H1 (cell line): Measurements from ENCODE around the gene HSD17B3. TPM values are rescaled to one million over a fixed set of nuclear protein-coding genes. Genes with fewer than 3 reads are reported as not detected.

Source experiments
- CTCF ChIA-PET: fragments of 300-600 bp; sonication (Branson Sonifier 250); formaldehyde crosslinking; loops from one replicate; lab custom pipeline; 2021; ENCODE audit not compliant: partially characterized antibody; lab: Charles Lee
- POLR2A ChIA-PET: fragments of 300-600 bp; sonication (Branson Sonifier 250); formaldehyde crosslinking; loops from one replicate; lab custom pipeline; 2021; ENCODE audit warnings: inconsistent platforms; ENCODE audit not compliant: partially characterized antibody; lab: Charles Lee
- DNase-seq, 2 experiments: peaks; one replicate each; pipeline versions ENCODE4 v3.0.0 to v3.0.0-alpha.2; 2010 to 2022; ENCODE audit warnings: low spot score in 2 of 2, low read depth in 1 of 2, mixed read lengths in 1 of 2
- FAIRE-seq: peaks from 2 replicates; lab custom pipeline; 2011; peaks lifted over from hg19 to GRCh38; lab: Jason Lieb, UNC
- H2AFZ ChIP-seq: 2 replicates; pipeline ENCODE4 v1.8.1; 2012; ENCODE audit warnings: low read length, inconsistent platforms
- H2AK5ac ChIP-seq: 2 replicates; pipeline ENCODE4 v1.6.1; 2013; ENCODE audit warnings: low read depth, low read length
- H2BK120ac ChIP-seq: replicated peaks from 2 replicates; pipeline ENCODE3; 2013; ENCODE audit warnings: low read depth, low read length, inconsistent platforms
- H2BK12ac ChIP-seq: 2 replicates; pipeline ENCODE4 v1.6.1; 2013; ENCODE audit warnings: low read depth, low read length
- H2BK15ac ChIP-seq: 2 replicates; pipeline ENCODE4 v1.6.1; 2013; ENCODE audit warnings: low read length
- H2BK20ac ChIP-seq: 2 replicates; pipeline ENCODE4 v1.6.1; 2013; ENCODE audit warnings: low read length
- H2BK5ac ChIP-seq: 2 replicates; pipeline ENCODE4 v1.6.1; 2013; ENCODE audit warnings: low read depth, low read length
- H3K14ac ChIP-seq: 2 replicates; pipeline ENCODE4 v1.6.1; 2013; ENCODE audit warnings: inconsistent platforms; ENCODE audit not compliant: insufficient read length
- H3K18ac ChIP-seq: 2 replicates; pipeline ENCODE4 v1.6.1; 2013; ENCODE audit warnings: low read length; ENCODE audit errors: extremely low read depth
- H3K23ac ChIP-seq: 2 replicates; pipeline ENCODE4 v1.6.1; 2013; ENCODE audit warnings: inconsistent platforms; ENCODE audit not compliant: insufficient read length
- H3K23me2 ChIP-seq: 2 replicates; pipeline ENCODE4 v1.6.1; 2013; ENCODE audit warnings: low read depth, low read length
- H3K27ac ChIP-seq: 2 replicates; pipeline ENCODE4 v1.6.1; 2011; ENCODE audit warnings: low read depth, low read length, inconsistent platforms
- H3K27me3 ChIP-seq, 4 experiments: replicated peaks in 1 of 4; 1 replicate in 1 of 4; 2 replicates in 3 of 4; pipeline versions ENCODE4 v1.6.1 to v1.8.1; 2011 to 2013; ENCODE audit warnings: low read length in 3 of 4, mild to moderate bottlenecking in 3 of 4, inconsistent platforms in 2 of 4, mixed read lengths in 2 of 4, moderate library complexity in 1 of 4; ENCODE audit not compliant: control insufficient read depth in 3 of 4, insufficient read depth in 3 of 4; ENCODE audit errors: extremely low read depth in 1 of 4
- H3K36me3 ChIP-seq, 4 experiments: 2 replicates each; pipeline versions ENCODE4 v1.6.1 to v1.8.1; 2011 to 2013; ENCODE audit warnings: mild to moderate bottlenecking in 4 of 4, low read length in 3 of 4, moderate library complexity in 2 of 4, control low read depth in 1 of 4, inconsistent platforms in 1 of 4; ENCODE audit not compliant: insufficient read depth in 4 of 4, control insufficient read depth in 2 of 4
- H3K4ac ChIP-seq: replicated peaks from 2 replicates; pipeline ENCODE3; 2013; ENCODE audit warnings: low read length, low read depth, mixed read lengths, inconsistent platforms; ENCODE audit not compliant: insufficient read length
- H3K4me1 ChIP-seq, 4 experiments: replicated peaks in 1 of 4; 1 replicate in 1 of 4; 2 replicates in 3 of 4; pipeline versions ENCODE4 v1.6.1 to v1.8.1; 2011 to 2013; ENCODE audit warnings: low read length in 3 of 4, inconsistent platforms in 2 of 4, mixed read lengths in 1 of 4; ENCODE audit not compliant: insufficient read depth in 4 of 4, control insufficient read depth in 3 of 4
- H3K4me2 ChIP-seq, 2 experiments: 2 replicates each; pipeline versions ENCODE4 v1.6.1 to v1.8.1; 2011 to 2013; ENCODE audit warnings: low read depth in 2 of 2, low read length in 2 of 2, control low read depth in 1 of 2, inconsistent platforms in 1 of 2, mild to moderate bottlenecking in 1 of 2; ENCODE audit not compliant: insufficient read depth in 1 of 2
- H3K4me3 ChIP-seq, 4 experiments: fragments of 200-600, 300-600 bp in 1 of 4; sonication (generic), shearing (Covaris generic), sonication (Bioruptor Twin) in 1 of 4; 2 replicates each; pipeline versions ENCODE4 v1.5.1 to v1.8.1; 2011 to 2016; ENCODE audit warnings: low read length in 4 of 4, low read depth in 3 of 4, control low read depth in 2 of 4, inconsistent platforms in 2 of 4, mild to moderate bottlenecking in 2 of 4, mixed read lengths in 1 of 4, moderate library complexity in 1 of 4; ENCODE audit not compliant: insufficient read depth in 2 of 4; ENCODE audit errors: extremely low read depth in 1 of 4
- H3K56ac ChIP-seq: replicated peaks from 2 replicates; pipeline ENCODE3; 2013; ENCODE audit warnings: low read depth, mild to moderate bottlenecking, mixed read lengths, low read length, inconsistent platforms; ENCODE audit not compliant: insufficient read length
- H3K79me1 ChIP-seq: 2 replicates; pipeline ENCODE4 v1.6.1; 2013; ENCODE audit warnings: low read depth, low read length, control low read depth
- H3K79me2 ChIP-seq, 2 experiments: 2 replicates each; pipeline versions ENCODE4 v1.6.1 to v1.8.1; 2012 to 2013; ENCODE audit warnings: low read length in 2 of 2, mild to moderate bottlenecking in 2 of 2, inconsistent platforms in 1 of 2; ENCODE audit not compliant: insufficient read depth in 2 of 2, control insufficient read depth in 1 of 2
- H3K9ac ChIP-seq, 4 experiments: replicated peaks in 1 of 4; 1 replicate in 1 of 4; 2 replicates in 3 of 4; pipeline versions ENCODE4 v1.6.1 to v1.8.1; 2011 to 2013; ENCODE audit warnings: low read depth in 3 of 4, low read length in 3 of 4, control low read depth in 2 of 4, mild to moderate bottlenecking in 2 of 4, moderate library complexity in 2 of 4, inconsistent platforms in 1 of 4; ENCODE audit errors: extremely low read depth in 1 of 4
- H3K9me3 ChIP-seq, 2 experiments: 2 replicates each; pipeline versions ENCODE4 v1.6.1 to v1.8.1; 2012 to 2013; ENCODE audit warnings: mild to moderate bottlenecking in 2 of 2, moderate library complexity in 2 of 2, control low read depth in 1 of 2, inconsistent platforms in 1 of 2, low read depth in 1 of 2, low read length in 1 of 2, mixed read lengths in 1 of 2; ENCODE audit not compliant: insufficient read depth in 2 of 2
- H4K20me1 ChIP-seq, 2 experiments: replicated peaks in 1 of 2; 2 replicates each; pipeline versions ENCODE3 to v1.8.1; 2011 to 2013; ENCODE audit warnings: inconsistent platforms in 2 of 2, low read length in 2 of 2, mild to moderate bottlenecking in 1 of 2; ENCODE audit not compliant: insufficient read depth in 2 of 2, control insufficient read depth in 1 of 2
- H4K5ac ChIP-seq: 2 replicates; pipeline ENCODE4 v1.6.1; 2013; ENCODE audit warnings: low read length, low read depth, mixed read lengths, inconsistent platforms; ENCODE audit not compliant: insufficient read length
- H4K8ac ChIP-seq: 2 replicates; pipeline ENCODE4 v1.8.0; 2013; ENCODE audit warnings: mild to moderate bottlenecking, moderate library complexity, low read length, inconsistent platforms; ENCODE audit not compliant: insufficient read depth; ENCODE audit errors: extremely low read depth
- H4K91ac ChIP-seq: replicated peaks from 2 replicates; pipeline ENCODE3; 2013; ENCODE audit warnings: low read length, mixed read lengths, inconsistent platforms; ENCODE audit not compliant: insufficient read length
- BACH1 ChIP-seq: IDR thresholded peaks from 2 replicates; pipeline ENCODE4 v1.6.1; 2012; ENCODE audit warnings: low read length, improper control_type of control experiment
- WGBS, 2 experiments: shearing (Covaris generic) in 1 of 2; methylation state at CpG; one replicate each; pipeline versions ENCODE4 v1.1.6 to v1.1.7; 2013 to 2015; ENCODE audit warnings: low lambda C conversion rate in 2 of 2, mixed read lengths in 2 of 2, inconsistent platforms in 1 of 2, low coverage in 1 of 2, missing lambda C conversion rate in 1 of 2; ENCODE audit not compliant: insufficient replicate concordance in 2 of 2, insufficient coverage in 1 of 2, insufficient read length in 1 of 2; ENCODE audit errors: extremely low coverage in 1 of 2, missing lambda C conversion rate in 1 of 2; 5-methylcytosine and 5-hydroxymethylcytosine counted together
- polyA plus RNA-seq, 7 experiments: library from polyadenylated mRNA; depleted of rRNA in 3 of 7; stranded (reverse) in 5 of 7; unstranded in 2 of 7; fragments of >200 nt in 5 of 7; fragments of 200-250 nt in 2 of 7; gene quantifications; 1 replicate in 5 of 7; 2 replicates in 1 of 7; 4 replicates in 1 of 7; pipeline versions ENCODE4 v1.2.1 to v1.2.3, GENCODE V29; 2011 to 2013; ENCODE audit warnings: missing spikeins in 2 of 7, mixed read lengths in 2 of 7
- total RNA-seq: library from RNA; stranded (reverse); fragmentation: NEBNext Ultra II Directional; extraction: Animal tissue kit (Norgen Biotek cat#: 25700); gene quantifications from 2 replicates; pipeline ENCODE4 v1.2.1, GENCODE V29; 2021

The HSD17B3 gene
- total and polyA plus RNA-seq, 2 of the 8 experiments (the other 6 are each of a cell fraction or from before 2014, with no cell fraction given): not detected

DNA sequence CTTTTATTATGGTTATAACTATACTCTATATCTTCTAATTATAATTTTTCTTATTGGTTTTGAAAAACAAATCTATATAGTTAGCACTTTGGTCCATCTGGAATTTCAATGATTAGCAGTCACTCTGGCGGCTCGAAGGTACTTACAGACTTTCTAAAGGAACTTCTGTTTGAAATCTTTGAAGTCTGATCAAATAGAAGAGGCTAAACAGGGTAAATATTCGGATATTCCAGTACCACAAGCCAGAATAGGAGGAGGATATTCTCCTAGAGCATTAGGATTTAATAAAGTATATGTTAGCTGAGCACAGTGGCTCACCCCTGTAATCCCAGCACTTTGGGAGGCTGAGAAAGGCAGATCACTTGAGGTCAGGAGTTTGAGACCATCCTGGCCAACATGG is 38.7 kb upstream of the HSD17B3 start:
- Histone ChIP-seq H4K20me1 (no peaks in the 10 kb centered on the region), H4K8ac (no peak overlapping the region), H3K79me2 (no peaks in the 10 kb centered on the region), H3K4me2 (no peak overlapping the region), H3K4ac (no peak overlapping the region), H2BK120ac (no peak overlapping the region), H2BK5ac (no peak overlapping the region), H3K27ac (no peak overlapping the region), H3K4me1 (peaks cover 0 to 25% (median 12%) of the 10 kb centered on the region in 4 experiments; a peak in 6 of 7 replicates), H3K36me3 (no peaks in the 10 kb centered on the region), H3K18ac (no peak overlapping the region), H3K9ac (no peak overlapping the region), H3K4me3 (no peak overlapping the region), H3K9me3 (no peaks in the 10 kb centered on the region; a peak in 1 of 4 replicates), H3K79me1 (no peaks in the 10 kb centered on the region), H4K5ac (no peak overlapping the region), H2BK15ac (no peak overlapping the region), H3K23ac (no peak overlapping the region), H3K14ac (no peak overlapping the region), H4K91ac (no peak overlapping the region), H2BK12ac (no peak overlapping the region), H2BK20ac (no peak overlapping the region), H2AK5ac (no peak overlapping the region), H3K23me2 (no peaks in the 10 kb centered on the region), H2AFZ (no peak overlapping the region), H3K27me3 (no peaks in the 10 kb centered on the region), H3K56ac (no peak overlapping the region)
- 93% methylated on average over 3 of the region's 3 CpGs; no CpG with 5 or more reads in 1 of the 2 experiments for whole genome bisulfite sequencing, 2 experiments
- ChIA-PET CTCF (interaction anchor here (0.7 to 1.2 kb wide), 2 partner anchors 13 to 95 kb away, joined by 3 to 4 read pairs; no protein-coding TSS in a partner anchor), POLR2A (no interaction called here)
- FAIRE-seq (no peak), DNase-seq (no peak)
- TF ChIP-seq BACH1: no peak
